Neural cell (in vitro differentiated cells): ENCODE results near the gene CLIP4. TPM values are rescaled to one million over a fixed set of nuclear protein-coding genes. Genes with fewer than 3 reads are reported as not detected.

Source experiments
- H2AFZ ChIP-seq: fragments of 200-600, 300-800 bp; sonication (generic), shearing (Covaris generic); 2 replicates; pipeline ENCODE4 v1.6.0; 2014; ENCODE audit warnings: low read depth, mild to moderate bottlenecking, antibody characterized with exemption, low read length, moderate library complexity
- H3F3A ChIP-seq: fragments of 200-600 bp; shearing (Covaris generic); 2 replicates; pipeline ENCODE4 v1.6.1; 2016; ENCODE audit warnings: mild to moderate bottlenecking, moderate library complexity, mixed read lengths, antibody characterized with exemption, low read length; ENCODE audit not compliant: insufficient read depth, poor library complexity, severe bottlenecking
- H3K27ac ChIP-seq: fragments of 200-600, 300-800 bp; sonication (generic), shearing (Covaris generic); 2 replicates; pipeline ENCODE4 v1.5.1; 2014; ENCODE audit warnings: mild to moderate bottlenecking, low read length, moderate library complexity
- H3K27me3 ChIP-seq: fragments of 300-800, 200-600 bp; sonication (generic), shearing (Covaris generic); 2 replicates; pipeline ENCODE4 v1.6.0; 2014; ENCODE audit warnings: mild to moderate bottlenecking, low read depth, low read length, moderate library complexity; ENCODE audit not compliant: insufficient read depth
- H3K36me3 ChIP-seq: fragments of 300-800, 200-600 bp; sonication (generic), shearing (Covaris generic); 2 replicates; pipeline ENCODE4 v1.5.1; 2014; ENCODE audit warnings: mild to moderate bottlenecking, antibody characterized with exemption, low read length, moderate library complexity; ENCODE audit not compliant: insufficient read depth
- H3K4me2 ChIP-seq: fragments of 300-800, 200-600 bp; sonication (generic), shearing (Covaris generic); 2 replicates; pipeline ENCODE4 v1.6.0; 2014; ENCODE audit warnings: mild to moderate bottlenecking, low read length
- H3K4me3 ChIP-seq: fragments of 300-800, 200-600 bp; sonication (generic), shearing (Covaris generic); 2 replicates; pipeline ENCODE4 v1.5.1; 2014; ENCODE audit warnings: mild to moderate bottlenecking, low read length, moderate library complexity
- H3K79me2 ChIP-seq: fragments of 200-600 bp; shearing (Covaris generic); replicated peaks from 2 replicates; pipeline ENCODE4 v1.6.0; 2014; ENCODE audit warnings: mild to moderate bottlenecking, low read length, moderate library complexity; ENCODE audit not compliant: insufficient read depth
- H3K9ac ChIP-seq: fragments of 300-800, 200-600 bp; sonication (generic), shearing (Covaris generic); 2 replicates; pipeline ENCODE4 v1.6.1; 2016; ENCODE audit warnings: mild to moderate bottlenecking, low read length, mixed read lengths
- H3K9me2 ChIP-seq: fragments of 200-600 bp; shearing (Covaris generic); 2 replicates; pipeline ENCODE4 v1.6.1; 2016; ENCODE audit warnings: mild to moderate bottlenecking, low read length, mixed read lengths; ENCODE audit not compliant: insufficient read depth
- H3K9me3 ChIP-seq: fragments of 200-600, 300-800 bp; sonication (generic), shearing (Covaris generic); 2 replicates; pipeline ENCODE4 v1.6.1; 2016; ENCODE audit warnings: mild to moderate bottlenecking, mixed run types, low read length, moderate library complexity, mixed read lengths
- H4K20me1 ChIP-seq: fragments of 200-600 bp; shearing (Covaris generic); 2 replicates; pipeline ENCODE4 v1.6.1; 2016; ENCODE audit warnings: mild to moderate bottlenecking, mixed run types; ENCODE audit not compliant: insufficient read depth
- CTCF ChIP-seq: fragments of 450-650 bp; IDR thresholded peaks from 2 replicates; pipeline ENCODE4 v1.5.1; 2014; ENCODE audit warnings: antibody characterized with exemption, mild to moderate bottlenecking, moderate library complexity; ENCODE audit not compliant: poor library complexity, severe bottlenecking
- EP300 ChIP-seq: fragments of 450-650 bp; conservative IDR thresholded peaks from 2 replicates; pipeline ENCODE4 v1.6.1; 2014; ENCODE audit warnings: antibody characterized with exemption, mild to moderate bottlenecking, moderate library complexity; ENCODE audit not compliant: poor library complexity, severe bottlenecking
- EZH2 ChIP-seq: fragments of 200-600, 300-800 bp; shearing (Covaris generic), sonication (generic); IDR thresholded peaks from 2 replicates; pipeline ENCODE4 v1.6.1; 2014; ENCODE audit warnings: antibody characterized with exemption, low read length, borderline replicate concordance, mild to moderate bottlenecking; ENCODE audit not compliant: insufficient read depth, poor library complexity, severe bottlenecking
- MXI1 ChIP-seq: fragments of 450-650 bp; conservative IDR thresholded peaks from 2 replicates; pipeline ENCODE4 v1.6.1; 2014; ENCODE audit warnings: antibody characterized with exemption, mild to moderate bottlenecking; ENCODE audit not compliant: poor library complexity, severe bottlenecking
- POLR2AphosphoS5 ChIP-seq: IDR thresholded peaks from 2 replicates; pipeline ENCODE4 v1.6.1; 2012
- RAD21 ChIP-seq: fragments of 450-650 bp; conservative IDR thresholded peaks from 2 replicates; pipeline ENCODE4 v1.6.1; 2014; ENCODE audit warnings: antibody characterized with exemption, mild to moderate bottlenecking, moderate library complexity
- REST ChIP-seq: IDR thresholded peaks from 2 replicates; pipeline ENCODE4 v1.6.1; 2012; ENCODE audit warnings: borderline replicate concordance
- SMC3 ChIP-seq: fragments of 450-650 bp; conservative IDR thresholded peaks from 2 replicates; pipeline ENCODE4 v1.6.1; 2014; ENCODE audit warnings: antibody characterized with exemption, mild to moderate bottlenecking, moderate library complexity; ENCODE audit not compliant: poor library complexity
- TAF1 ChIP-seq: IDR thresholded peaks from 2 replicates; pipeline ENCODE4 v1.6.1; 2012; ENCODE audit warnings: low read depth
- polyA plus RNA-seq: library from polyadenylated mRNA; depleted of rRNA; stranded (reverse); fragments of >200 nt; gene quantifications from 2 replicates; pipeline ENCODE4 v1.2.3, GENCODE V29; 2014

CLIP4 gene
- polyA plus RNA-seq, 1 donor from 2014 or later: 10.2 TPM

DNA sequence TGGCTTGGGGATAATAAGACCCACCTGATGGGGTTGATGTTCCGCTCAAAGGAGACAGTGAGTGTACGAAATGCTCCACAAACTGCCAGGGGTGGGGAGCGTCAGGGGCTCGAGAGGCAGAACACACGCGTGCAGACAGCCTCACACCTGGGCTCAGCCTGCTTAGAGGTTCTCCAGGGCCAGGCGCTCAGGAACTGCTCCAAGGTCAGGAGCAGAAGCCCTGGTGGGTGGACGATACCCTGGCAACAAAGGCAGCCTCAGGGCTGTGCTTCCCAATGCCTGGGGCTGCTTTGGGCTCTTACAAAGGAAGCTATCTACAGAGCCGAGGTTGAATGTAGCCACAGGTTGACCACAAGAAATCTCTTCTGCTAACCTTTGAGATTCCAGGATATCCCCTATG, 114.4 kb downstream of the CLIP4 start:
- TF ChIP-seq EP300: no peak
- TF ChIP-seq RAD21: no peak
- TF ChIP-seq SMC3: no peak
- TF ChIP-seq MXI1: no peak
- TF ChIP-seq TAF1: no peak
- no peak for TF ChIP-seq CTCF
- no peak for TF ChIP-seq EZH2
- TF ChIP-seq POLR2AphosphoS5: no peak
- TF ChIP-seq REST: no peak

DNA sequence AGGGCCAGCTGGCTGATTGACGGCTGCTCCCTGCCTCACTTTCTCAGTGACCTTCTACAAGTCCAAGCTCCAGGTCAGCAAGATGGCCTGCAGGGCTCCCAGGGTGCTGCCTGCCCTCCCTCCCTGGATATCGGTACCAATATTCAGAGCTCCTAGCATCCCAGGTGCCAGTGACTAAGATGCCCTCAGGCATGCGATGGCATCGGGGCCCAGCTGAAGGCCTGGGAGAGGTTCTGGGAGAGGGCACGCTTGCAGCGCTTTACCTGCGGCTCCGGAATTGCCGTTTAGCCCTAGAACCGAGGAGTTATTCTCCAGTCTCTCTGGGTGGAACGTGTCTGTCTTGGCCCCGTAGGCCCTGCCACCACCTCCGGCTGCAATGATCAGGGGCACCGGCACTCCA, 116.8 kb downstream of the CLIP4 start:
- H3K4me3 ChIP-seq: no peak overlapping the region
- no peaks in the 10 kb centered on the region for H3F3A ChIP-seq
- H3K79me2 ChIP-seq: no peaks in the 10 kb centered on the region
- H3K9me2 ChIP-seq: no peaks in the 10 kb centered on the region
- no peak overlapping the region for H3K9ac ChIP-seq
- TF ChIP-seq TAF1 (no peak), POLR2AphosphoS5 (no peak), MXI1 (no peak), EP300 (no peak), REST (no peak), CTCF (no peak), RAD21 (no peak), EZH2 (no peak), SMC3 (no peak)
- H4K20me1 ChIP-seq: no peaks in the 10 kb centered on the region
- H3K9me3 ChIP-seq: no peaks in the 10 kb centered on the region
- H3K4me2 ChIP-seq: no peak overlapping the region
- H3K36me3 ChIP-seq: no peaks in the 10 kb centered on the region
- no peaks in the 10 kb centered on the region for H3K27me3 ChIP-seq
- H3K27ac ChIP-seq: no peak overlapping the region
- no peak overlapping the region for H2AFZ ChIP-seq

More for the DNA sequence above, 114.4 kb downstream of the CLIP4 start:
- no peaks in the 10 kb centered on the region for H3F3A ChIP-seq
- H3K4me3 ChIP-seq: no peak overlapping the region
- no peaks in the 10 kb centered on the region for H3K9me2 ChIP-seq
- H3K36me3 ChIP-seq: no peaks in the 10 kb centered on the region
- no peaks in the 10 kb centered on the region for H4K20me1 ChIP-seq
- H3K9me3 ChIP-seq: no peaks in the 10 kb centered on the region
- no peaks in the 10 kb centered on the region for H3K27me3 ChIP-seq
- no peak overlapping the region for H2AFZ ChIP-seq
- no peak overlapping the region for H3K27ac ChIP-seq
- no peaks in the 10 kb centered on the region for H3K79me2 ChIP-seq
- no peak overlapping the region for H3K9ac ChIP-seq
- H3K4me2 ChIP-seq: no peak overlapping the region
